ENCODE measurements around the gene GANC. TPM values are rescaled to one million over a fixed set of nuclear protein-coding genes. Genes with fewer than 3 reads are reported as not detected.

Gene GANC
- total RNA-seq, 1 experiment from 2014 or later, result 15.8 TPM

DNA sequence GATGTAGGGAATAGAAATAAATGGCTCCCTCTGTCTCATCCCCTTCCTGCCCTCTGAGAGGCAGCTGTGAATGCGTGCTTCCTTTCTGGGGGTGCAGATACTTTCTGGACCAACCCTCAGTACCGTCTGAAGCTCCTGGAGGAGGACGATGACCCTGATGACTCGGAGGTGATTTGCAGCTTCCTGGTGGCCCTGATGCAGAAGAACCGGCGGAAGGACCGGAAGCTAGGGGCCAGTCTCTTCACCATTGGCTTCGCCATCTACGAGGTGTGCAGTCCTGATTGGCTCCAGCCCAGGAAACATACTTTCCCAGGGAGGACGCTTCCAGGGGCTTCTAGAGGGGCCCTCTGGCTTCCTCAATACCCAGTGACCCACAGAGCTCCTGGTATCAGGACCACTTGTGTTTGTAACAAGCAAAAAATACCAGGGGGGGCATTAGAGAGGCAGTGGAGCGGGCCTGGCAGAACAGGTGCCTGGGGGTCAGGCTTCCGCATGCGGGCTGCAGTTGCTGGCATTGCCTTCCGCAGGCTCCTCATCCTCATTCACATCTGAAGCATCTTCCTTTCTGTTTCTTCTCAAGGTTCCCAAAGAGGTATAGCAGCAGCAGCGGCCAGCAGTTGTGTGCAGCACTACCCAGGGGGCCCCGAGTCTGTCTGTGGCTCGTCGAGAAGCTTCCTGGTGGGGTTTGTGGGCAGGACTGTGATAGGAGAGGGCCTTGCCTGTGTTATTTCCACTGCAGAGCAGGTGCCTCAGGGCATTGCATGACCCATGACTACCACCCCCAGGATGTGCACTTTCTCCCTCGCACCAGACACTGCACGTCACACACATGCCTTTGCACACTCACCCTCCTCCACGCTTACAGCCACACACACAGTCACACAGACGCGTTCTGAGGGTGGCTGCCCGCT lies 128.8 kb downstream of the GANC start:
- H2BK15ac ChIP-seq (ENCODE audit: low read depth, low read length), result no peak overlapping the region
- H3T11ph ChIP-seq (ENCODE audit: low read length), result no peak overlapping the region
- H4K5ac ChIP-seq (ENCODE audit: insufficient read length, low read depth, low read length), result no peak overlapping the region
- no peaks in the 10 kb centered on the region for H3K27me3 Mint-ChIP-seq (ENCODE audit: low read depth)
- H3K23ac ChIP-seq (ENCODE audit: insufficient read length, low read depth, low read length), result no peak overlapping the region
- H3K27ac Mint-ChIP-seq, result peak overlapping the region in 2 of 3 experiments; percentile 77 to 81; a peak in 2 of 7 replicates
- no CpG with 5 or more reads among the region's 24 CpGs for WGBS (ENCODE audit: extremely low coverage, insufficient read length, low lambda C conversion rate)
- no peaks in the 10 kb centered on the region for H3K9me3 ChIP-seq (ENCODE audit: control insufficient read depth, low read depth, low read length)
- H3K27me3 ChIP-seq (ENCODE audit: insufficient read depth, low read length), result no peaks in the 10 kb centered on the region
- no peak overlapping the region for H3K18ac ChIP-seq (ENCODE audit: insufficient read length, low read depth, low read length)
- H3K4me2 ChIP-seq (ENCODE audit: insufficient read depth, insufficient read length, low read length), result no peak overlapping the region
- no peaks in the 10 kb centered on the region for H3K79me1 ChIP-seq (ENCODE audit: insufficient read depth, low read depth, low read length, poor library complexity, severe bottlenecking)
- no peak overlapping the region for H2BK120ac ChIP-seq (ENCODE audit: low read depth, low read length, poor library complexity, severe bottlenecking)
- H4K8ac ChIP-seq (replicated peaks; ENCODE audit: insufficient read length, low read depth, low read length), result no peak overlapping the region
- no peak overlapping the region for H3K9ac ChIP-seq (ENCODE audit: extremely low read depth, insufficient read length, low read length)
- no peaks in the 10 kb centered on the region for H3K9me3 Mint-ChIP-seq
- no peak overlapping the region for H3K4ac ChIP-seq (ENCODE audit: low read depth, low read length)
- no peaks in the 10 kb centered on the region for H3K4me1 Mint-ChIP-seq
- no peak overlapping the region for H3K4me3 Mint-ChIP-seq
- no peak overlapping the region for H3K14ac ChIP-seq (ENCODE audit: insufficient read depth, low read length)
- TF ChIP-seq, protein P1, sequence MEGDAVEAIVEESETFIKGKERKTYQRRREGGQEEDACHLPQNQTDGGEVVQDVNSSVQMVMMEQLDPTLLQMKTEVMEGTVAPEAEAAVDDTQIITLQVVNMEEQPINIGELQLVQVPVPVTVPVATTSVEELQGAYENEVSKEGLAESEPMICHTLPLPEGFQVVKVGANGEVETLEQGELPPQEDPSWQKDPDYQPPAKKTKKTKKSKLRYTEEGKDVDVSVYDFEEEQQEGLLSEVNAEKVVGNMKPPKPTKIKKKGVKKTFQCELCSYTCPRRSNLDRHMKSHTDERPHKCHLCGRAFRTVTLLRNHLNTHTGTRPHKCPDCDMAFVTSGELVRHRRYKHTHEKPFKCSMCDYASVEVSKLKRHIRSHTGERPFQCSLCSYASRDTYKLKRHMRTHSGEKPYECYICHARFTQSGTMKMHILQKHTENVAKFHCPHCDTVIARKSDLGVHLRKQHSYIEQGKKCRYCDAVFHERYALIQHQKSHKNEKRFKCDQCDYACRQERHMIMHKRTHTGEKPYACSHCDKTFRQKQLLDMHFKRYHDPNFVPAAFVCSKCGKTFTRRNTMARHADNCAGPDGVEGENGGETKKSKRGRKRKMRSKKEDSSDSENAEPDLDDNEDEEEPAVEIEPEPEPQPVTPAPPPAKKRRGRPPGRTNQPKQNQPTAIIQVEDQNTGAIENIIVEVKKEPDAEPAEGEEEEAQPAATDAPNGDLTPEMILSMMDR (conservative IDR thresholded peaks at IDR 0.05), result no peak
- no peak overlapping the region for H2BK20ac ChIP-seq (ENCODE audit: low read depth, low read length, poor library complexity, severe bottlenecking)
- H3K4me1 ChIP-seq (ENCODE audit: insufficient read depth, low read length), result no peaks in the 10 kb centered on the region
- no peak overlapping the region for H4K91ac ChIP-seq (ENCODE audit: insufficient read length, low read depth, low read length)
- no peaks in the 10 kb centered on the region for H3K23me2 ChIP-seq (ENCODE audit: insufficient read length, low read depth, low read length, poor library complexity, severe bottlenecking)
- H4K20me1 ChIP-seq (ENCODE audit: control insufficient read depth, insufficient read depth, insufficient read length), result no peaks in the 10 kb centered on the region
- no peaks in the 10 kb centered on the region for H3K79me2 ChIP-seq (ENCODE audit: insufficient read depth, low read length)
- H3K56ac ChIP-seq (ENCODE audit: insufficient read length, low read depth, low read length), result no peak overlapping the region
- no peak overlapping the region for H3K27ac ChIP-seq (ENCODE audit: insufficient read length, low read depth, low read length)
- no peak overlapping the region for H2BK5ac ChIP-seq (ENCODE audit: insufficient read length, low read length)
- no peaks in the 10 kb centered on the region for H3K36me3 Mint-ChIP-seq (ENCODE audit: insufficient read depth in 1 of 3, low read depth in 3 of 3)
- no peak overlapping the region for H2AK5ac ChIP-seq (ENCODE audit: insufficient read length, low read length)
- DNase-seq, result no peak
- H2BK12ac ChIP-seq (ENCODE audit: insufficient read length, low read depth, low read length), result no peak overlapping the region
- no peak overlapping the region for H2AFZ ChIP-seq (ENCODE audit: low read length)
